ENCODE measurements around the gene TFCP2L1. TPM values are rescaled to one million over a fixed set of nuclear protein-coding genes. Genes with fewer than 3 reads are reported as not detected.

TFCP2L1 gene
- total and polyA plus RNA-seq, 2 experiments from 2014 or later, result 0.94 to 6.4 TPM

DNA sequence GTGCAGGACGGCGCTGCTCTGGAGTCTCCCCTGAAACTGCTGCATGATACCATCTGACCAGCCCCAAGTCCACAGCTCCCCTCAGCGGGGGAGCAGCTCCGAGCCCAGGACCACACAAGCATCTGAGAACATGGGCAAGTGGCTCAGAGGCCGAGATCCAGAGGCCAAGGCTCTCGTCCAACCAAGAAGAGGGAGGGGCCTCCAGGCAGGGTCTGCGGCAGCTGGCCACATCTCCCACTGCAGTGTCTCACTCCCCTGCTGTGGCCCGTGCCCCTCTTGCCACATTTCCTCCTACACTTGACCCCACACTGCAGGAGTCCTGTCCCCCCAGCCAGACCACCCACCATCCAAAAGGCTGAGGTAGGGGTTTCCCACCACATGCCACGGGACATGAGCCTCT is 50.2 kb downstream of the TFCP2L1 start:
- no peak overlapping the region for H3K4me3 ChIP-seq
- Mint-ChIP-seq H3K27ac (no peak overlapping the region), H3K4me3 (no peak overlapping the region), H3K4me1 (no peaks in the 10 kb centered on the region; the same call in 2 of the 3 replicates), H3K27me3 (ENCODE audit: insufficient read depth, low read depth, poor library complexity) (peaks cover 10% of the 10 kb centered on the region), H3K9me3 (no peaks in the 10 kb centered on the region), H3K36me3 (ENCODE audit: low read depth) (no peaks in the 10 kb centered on the region)
- H3K4me1 ChIP-seq (ENCODE audit: insufficient read depth), result no peaks in the 10 kb centered on the region
- H3F3A ChIP-seq (replicated peaks; ENCODE audit: low read depth), result no peaks in the 10 kb centered on the region
- H4K20me1 ChIP-seq (replicated peaks; ENCODE audit: insufficient read depth), result no peaks in the 10 kb centered on the region
- ATAC-seq, result no peak
- H3K36me3 ChIP-seq (ENCODE audit: insufficient read depth), result no peaks in the 10 kb centered on the region
- H3K27me3 ChIP-seq (ENCODE audit: insufficient read depth), result no peaks in the 10 kb centered on the region
- TF ChIP-seq POLR2AphosphoS5 (IDR thresholded peaks at IDR 0.05; ENCODE audit: low read depth) (no peak), CREB1 (CRISPR knock-in tag; IDR thresholded peaks at IDR 0.05; ENCODE audit: low read depth) (no peak), ZNF114 (CRISPR knock-in tag; IDR thresholded peaks at IDR 0.05) (no peak), EZH2 (IDR thresholded peaks at IDR 0.05; ENCODE audit: low read depth, unreplicated experiment) (no peak)
- TF ChIP-seq, protein P1, sequence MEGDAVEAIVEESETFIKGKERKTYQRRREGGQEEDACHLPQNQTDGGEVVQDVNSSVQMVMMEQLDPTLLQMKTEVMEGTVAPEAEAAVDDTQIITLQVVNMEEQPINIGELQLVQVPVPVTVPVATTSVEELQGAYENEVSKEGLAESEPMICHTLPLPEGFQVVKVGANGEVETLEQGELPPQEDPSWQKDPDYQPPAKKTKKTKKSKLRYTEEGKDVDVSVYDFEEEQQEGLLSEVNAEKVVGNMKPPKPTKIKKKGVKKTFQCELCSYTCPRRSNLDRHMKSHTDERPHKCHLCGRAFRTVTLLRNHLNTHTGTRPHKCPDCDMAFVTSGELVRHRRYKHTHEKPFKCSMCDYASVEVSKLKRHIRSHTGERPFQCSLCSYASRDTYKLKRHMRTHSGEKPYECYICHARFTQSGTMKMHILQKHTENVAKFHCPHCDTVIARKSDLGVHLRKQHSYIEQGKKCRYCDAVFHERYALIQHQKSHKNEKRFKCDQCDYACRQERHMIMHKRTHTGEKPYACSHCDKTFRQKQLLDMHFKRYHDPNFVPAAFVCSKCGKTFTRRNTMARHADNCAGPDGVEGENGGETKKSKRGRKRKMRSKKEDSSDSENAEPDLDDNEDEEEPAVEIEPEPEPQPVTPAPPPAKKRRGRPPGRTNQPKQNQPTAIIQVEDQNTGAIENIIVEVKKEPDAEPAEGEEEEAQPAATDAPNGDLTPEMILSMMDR (conservative IDR thresholded peaks at IDR 0.05; ENCODE audit: low read depth in 2 of 2), result no peak
- TF ChIP-seq, protein P2, sequence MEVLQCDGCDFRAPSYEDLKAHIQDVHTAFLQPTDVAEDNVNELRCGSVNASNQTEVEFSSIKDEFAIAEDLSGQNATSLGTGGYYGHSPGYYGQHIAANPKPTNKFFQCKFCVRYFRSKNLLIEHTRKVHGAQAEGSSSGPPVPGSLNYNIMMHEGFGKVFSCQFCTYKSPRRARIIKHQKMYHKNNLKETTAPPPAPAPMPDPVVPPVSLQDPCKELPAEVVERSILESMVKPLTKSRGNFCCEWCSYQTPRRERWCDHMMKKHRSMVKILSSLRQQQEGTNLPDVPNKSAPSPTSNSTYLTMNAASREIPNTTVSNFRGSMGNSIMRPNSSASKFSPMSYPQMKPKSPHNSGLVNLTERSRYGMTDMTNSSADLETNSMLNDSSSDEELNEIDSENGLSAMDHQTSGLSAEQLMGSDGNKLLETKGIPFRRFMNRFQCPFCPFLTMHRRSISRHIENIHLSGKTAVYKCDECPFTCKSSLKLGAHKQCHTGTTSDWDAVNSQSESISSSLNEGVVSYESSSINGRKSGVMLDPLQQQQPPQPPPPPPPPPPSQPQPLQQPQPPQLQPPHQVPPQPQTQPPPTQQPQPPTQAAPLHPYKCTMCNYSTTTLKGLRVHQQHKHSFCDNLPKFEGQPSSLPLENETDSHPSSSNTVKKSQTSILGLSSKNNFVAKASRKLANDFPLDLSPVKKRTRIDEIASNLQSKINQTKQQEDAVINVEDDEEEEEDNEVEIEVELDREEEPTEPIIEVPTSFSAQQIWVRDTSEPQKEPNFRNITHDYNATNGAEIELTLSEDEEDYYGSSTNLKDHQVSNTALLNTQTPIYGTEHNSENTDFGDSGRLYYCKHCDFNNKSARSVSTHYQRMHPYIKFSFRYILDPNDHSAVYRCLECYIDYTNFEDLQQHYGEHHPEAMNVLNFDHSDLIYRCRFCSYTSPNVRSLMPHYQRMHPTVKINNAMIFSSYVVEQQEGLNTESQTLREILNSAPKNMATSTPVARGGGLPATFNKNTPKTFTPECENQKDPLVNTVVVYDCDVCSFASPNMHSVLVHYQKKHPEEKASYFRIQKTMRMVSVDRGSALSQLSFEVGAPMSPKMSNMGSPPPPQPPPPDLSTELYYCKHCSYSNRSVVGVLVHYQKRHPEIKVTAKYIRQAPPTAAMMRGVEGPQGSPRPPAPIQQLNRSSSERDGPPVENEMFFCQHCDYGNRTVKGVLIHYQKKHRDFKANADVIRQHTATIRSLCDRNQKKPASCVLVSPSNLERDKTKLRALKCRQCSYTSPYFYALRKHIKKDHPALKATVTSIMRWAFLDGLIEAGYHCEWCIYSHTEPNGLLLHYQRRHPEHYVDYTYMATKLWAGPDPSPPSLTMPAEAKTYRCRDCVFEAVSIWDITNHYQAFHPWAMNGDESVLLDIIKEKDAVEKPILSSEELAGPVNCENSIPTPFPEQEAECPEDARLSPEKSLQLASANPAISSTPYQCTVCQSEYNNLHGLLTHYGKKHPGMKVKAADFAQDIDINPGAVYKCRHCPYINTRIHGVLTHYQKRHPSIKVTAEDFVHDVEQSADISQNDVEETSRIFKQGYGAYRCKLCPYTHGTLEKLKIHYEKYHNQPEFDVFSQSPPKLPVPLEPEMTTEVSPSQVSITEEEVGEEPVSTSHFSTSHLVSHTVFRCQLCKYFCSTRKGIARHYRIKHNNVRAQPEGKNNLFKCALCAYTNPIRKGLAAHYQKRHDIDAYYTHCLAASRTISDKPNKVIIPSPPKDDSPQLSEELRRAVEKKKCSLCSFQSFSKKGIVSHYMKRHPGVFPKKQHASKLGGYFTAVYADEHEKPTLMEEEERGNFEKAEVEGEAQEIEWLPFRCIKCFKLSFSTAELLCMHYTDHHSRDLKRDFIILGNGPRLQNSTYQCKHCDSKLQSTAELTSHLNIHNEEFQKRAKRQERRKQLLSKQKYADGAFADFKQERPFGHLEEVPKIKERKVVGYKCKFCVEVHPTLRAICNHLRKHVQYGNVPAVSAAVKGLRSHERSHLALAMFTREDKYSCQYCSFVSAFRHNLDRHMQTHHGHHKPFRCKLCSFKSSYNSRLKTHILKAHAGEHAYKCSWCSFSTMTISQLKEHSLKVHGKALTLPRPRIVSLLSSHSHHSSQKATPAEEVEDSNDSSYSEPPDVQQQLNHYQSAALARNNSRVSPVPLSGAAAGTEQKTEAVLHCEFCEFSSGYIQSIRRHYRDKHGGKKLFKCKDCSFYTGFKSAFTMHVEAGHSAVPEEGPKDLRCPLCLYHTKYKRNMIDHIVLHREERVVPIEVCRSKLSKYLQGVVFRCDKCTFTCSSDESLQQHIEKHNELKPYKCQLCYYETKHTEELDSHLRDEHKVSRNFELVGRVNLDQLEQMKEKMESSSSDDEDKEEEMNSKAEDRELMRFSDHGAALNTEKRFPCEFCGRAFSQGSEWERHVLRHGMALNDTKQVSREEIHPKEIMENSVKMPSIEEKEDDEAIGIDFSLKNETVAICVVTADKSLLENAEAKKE (CRISPR knock-in tag; IDR thresholded peaks at IDR 0.05), result no peak
- no peak overlapping the region for H3K4me2 ChIP-seq
- no peaks in the 10 kb centered on the region for H3K9me2 ChIP-seq (ENCODE audit: insufficient read depth)
- no peak for DNase-seq (ENCODE audit: low spot score)
- no peak overlapping the region for H2AFZ ChIP-seq
- H3K27ac ChIP-seq (ENCODE audit: low read depth), result no peak overlapping the region
- no peaks in the 10 kb centered on the region for H3K79me2 ChIP-seq (replicated peaks; ENCODE audit: insufficient read depth)

Data from GM23338 (cell line).